ENCODE measurements around the gene SLC2A4RG. TPM values are rescaled to one million over a fixed set of nuclear protein-coding genes. Genes with fewer than 3 reads are reported as not detected.

The SLC2A4RG gene
- total RNA-seq, 4 donors from 2014 or later = 10.5 to 120 (median 41.0) TPM

GRCh38 chr20:63744574-63745423 lies 5.2 kb downstream of the SLC2A4RG start:
- no peak for DNase-seq
- TF ChIP-seq CTCF (IDR thresholded peaks at IDR 0.05) = no peak
- TF ChIP-seq POLR2A (IDR thresholded peaks at IDR 0.05) = no peak
- Histone ChIP-seq H3K4me3 (no peak overlapping the region), H3K9me3 (no peaks in the 10 kb centered on the region), H3K4me1 (peaks cover 0 to 16% of the 10 kb centered on the region in 2 donors), H3K27me3 (no peaks in the 10 kb centered on the region), H3K27ac (no peak overlapping the region), H3K36me3 (no peaks in the 10 kb centered on the region)
- intact Hi-C loops (cut with DNase I; ENCODE audit: low total_unique reads) = no loop called here

GRCh38 chr20:63745424-63745805 lies 5.8 kb downstream of the SLC2A4RG start:
- Histone ChIP-seq H3K9me3 (no peaks in the 10 kb centered on the region), H3K4me3 (no peak overlapping the region), H3K4me1 (peaks cover 0 to 16% of the 10 kb centered on the region in 2 donors), H3K27ac (no peak overlapping the region), H3K27me3 (no peaks in the 10 kb centered on the region), H3K36me3 (no peaks in the 10 kb centered on the region)
- no peak for DNase-seq
- no peak for TF ChIP-seq CTCF (IDR thresholded peaks at IDR 0.05)
- no peak for TF ChIP-seq POLR2A (IDR thresholded peaks at IDR 0.05)
- intact Hi-C loops (cut with DNase I; ENCODE audit: low total_unique reads) = no loop called here

GRCh38 chr20:63745961-63746731 lies 6.6 kb downstream of the SLC2A4RG start:
- Histone ChIP-seq H3K27ac (no peak overlapping the region), H3K9me3 (no peaks in the 10 kb centered on the region), H3K4me1 (peaks cover 0 to 13% of the 10 kb centered on the region in 2 donors), H3K27me3 (no peaks in the 10 kb centered on the region), H3K36me3 (no peaks in the 10 kb centered on the region), H3K4me3 (no peak overlapping the region)
- TF ChIP-seq CTCF (IDR thresholded peaks at IDR 0.05) = no peak
- no peak for TF ChIP-seq POLR2A (IDR thresholded peaks at IDR 0.05)
- DNase-seq = no peak
- intact Hi-C loops (cut with DNase I; ENCODE audit: low total_unique reads) = no loop called here

GRCh38 chr20:63746751-63747315 lies 7.3 kb downstream of the SLC2A4RG start:
- intact Hi-C loops (cut with DNase I; ENCODE audit: low total_unique reads) = no loop called here
- Histone ChIP-seq H3K4me1 (peaks cover 0 to 6% of the 10 kb centered on the region in 2 donors), H3K4me3 (no peak overlapping the region), H3K36me3 (no peaks in the 10 kb centered on the region), H3K27me3 (no peaks in the 10 kb centered on the region), H3K27ac (no peak overlapping the region), H3K9me3 (no peaks in the 10 kb centered on the region)
- TF ChIP-seq CTCF (IDR thresholded peaks at IDR 0.05) (no peak), POLR2A (IDR thresholded peaks at IDR 0.05) (no peak)
- DNase-seq = peak in 1 of 2 donors; percentile 15
